Measurements from ENCODE around the gene SPEG. TPM values are rescaled to one million over a fixed set of nuclear protein-coding genes. Genes with fewer than 3 reads are reported as not detected.

SPEG gene
- total and polyA plus RNA-seq, 2 of the 13 experiments (the other 11 are each of a cell fraction or from before 2014, with no cell fraction given), result 0.18 to 0.24 TPM

- no peak for TF ChIP-seq KIAA2018 (CRISPR knock-in tag; IDR thresholded peaks at IDR 0.05; ENCODE audit: borderline replicate concordance)
- TF ChIP-seq FOXC1 (CRISPR knock-in tag; IDR thresholded peaks at IDR 0.05; ENCODE audit: borderline replicate concordance), result peak; percentile 66
- peak; percentile 85; the same call in 1 of the 2 replicates for TF ChIP-seq SMAD3 (CRISPR knock-in tag; IDR thresholded peaks at IDR 0.05)
- no peak for TF ChIP-seq ZNF460 (CRISPR knock-in tag; IDR thresholded peaks at IDR 0.05; ENCODE audit: borderline replicate concordance)
- peak; percentile 72; the same call in 1 of the 2 replicates for TF ChIP-seq ZNF124 (CRISPR knock-in tag; IDR thresholded peaks at IDR 0.05)
- TF ChIP-seq ETS1 (CRISPR knock-in tag; IDR thresholded peaks at IDR 0.05), result no peak
- no peak for TF ChIP-seq HMG20B (CRISPR knock-in tag; conservative IDR thresholded peaks at IDR 0.05)
- no peak for TF ChIP-seq TEAD2 (CRISPR knock-in tag; IDR thresholded peaks at IDR 0.05)
- 0 out of 2 replicates have a peak, but pooled peaks have one; percentile 52 for TF ChIP-seq MED1 (CRISPR knock-in tag; IDR thresholded peaks at IDR 0.05)
- TF ChIP-seq ZBTB49 (CRISPR knock-in tag; IDR thresholded peaks at IDR 0.05; ENCODE audit: borderline replicate concordance), result no peak
- TF ChIP-seq ZNF292 (CRISPR knock-in tag; IDR thresholded peaks at IDR 0.05; ENCODE audit: borderline replicate concordance, low read depth), result peak; percentile 22; the same call in 1 of the 2 replicates
- no peak for TF ChIP-seq FOXM1 (CRISPR knock-in tag; IDR thresholded peaks at IDR 0.05)
- 0 out of 2 replicates have a peak, but pooled peaks have one; percentile 33 for TF ChIP-seq U2AF2 (IDR thresholded peaks at IDR 0.05; ENCODE audit: low read depth, low read length)
- TF ChIP-seq MTERF4 (CRISPR knock-in tag; IDR thresholded peaks at IDR 0.05), result no peak
- no peak for TF ChIP-seq KAT8 (CRISPR knock-in tag; IDR thresholded peaks at IDR 0.05)
- TF ChIP-seq MTA3 (CRISPR knock-in tag; IDR thresholded peaks at IDR 0.05), result no peak
Observed at GRCh38 chr2:219530048-219530963, 95.7 kb downstream of the SPEG start (continued).
